ENCODE data around the gene TMEM30A. TPM values are rescaled to one million over a fixed set of nuclear protein-coding genes. Genes with fewer than 3 reads are reported as not detected.
A peak's percentile ranks its signal among the peaks of the same experiment; 100 is the strongest.

Gene TMEM30A
- total RNA-seq, 1 donor: 126 TPM

GRCh38 chr6:75234126-75234865, 50.3 kb downstream of the TMEM30A start:
- H3K27ac ChIP-seq (ENCODE audit: low read depth, low read length): no peak overlapping the region
- no peak for TF ChIP-seq CTCF (IDR thresholded peaks at IDR 0.05; ENCODE audit: extremely low read depth, low read depth, low read length)
- no peak overlapping the region for H3K4me2 ChIP-seq (ENCODE audit: insufficient read depth, low read length)
- no peaks in the 10 kb centered on the region for H4K20me1 ChIP-seq (ENCODE audit: insufficient read depth, low read length)
- H3K4me1 ChIP-seq (ENCODE audit: insufficient read depth, low read length): no peaks in the 10 kb centered on the region
- peaks cover 28% of the 10 kb centered on the region for H3K36me3 ChIP-seq (ENCODE audit: insufficient read depth, low read length)
- H3K27me3 ChIP-seq (ENCODE audit: insufficient read depth, low read length): no peaks in the 10 kb centered on the region
- peaks cover 4% of the 10 kb centered on the region for H3K79me2 ChIP-seq (ENCODE audit: insufficient read depth, low read length)
- DNase-seq (ENCODE audit: insufficient read length, low spot score, missing footprints): no peak
- H3K4me3 ChIP-seq (ENCODE audit: insufficient read depth, low read length): no peak overlapping the region
- H3K9me3 ChIP-seq (ENCODE audit: low read depth, low read length): no peaks in the 10 kb centered on the region
- H2AFZ ChIP-seq (ENCODE audit: low read length): no peak overlapping the region

GRCh38 chr6:75233092-75233615, 51.4 kb downstream of the TMEM30A start:
- Histone ChIP-seq H3K4me2 (ENCODE audit: insufficient read depth, low read length) (no peak overlapping the region), H3K27me3 (ENCODE audit: insufficient read depth, low read length) (no peaks in the 10 kb centered on the region), H4K20me1 (ENCODE audit: insufficient read depth, low read length) (no peaks in the 10 kb centered on the region), H3K4me3 (ENCODE audit: insufficient read depth, low read length) (no peak overlapping the region), H3K79me2 (ENCODE audit: insufficient read depth, low read length) (no peaks in the 10 kb centered on the region), H2AFZ (ENCODE audit: low read length) (no peak overlapping the region), H3K36me3 (ENCODE audit: insufficient read depth, low read length) (peaks cover 19% of the 10 kb centered on the region), H3K4me1 (ENCODE audit: insufficient read depth, low read length) (no peaks in the 10 kb centered on the region), H3K9me3 (ENCODE audit: low read depth, low read length) (no peaks in the 10 kb centered on the region), H3K27ac (ENCODE audit: low read depth, low read length) (no peak overlapping the region)
- no peak for TF ChIP-seq CTCF (IDR thresholded peaks at IDR 0.05; ENCODE audit: extremely low read depth, low read depth, low read length)
- no peak for DNase-seq (ENCODE audit: insufficient read length, low spot score, missing footprints)

GRCh38 chr6:75230484-75231325, 53.9 kb downstream of the TMEM30A start:
- DNase-seq (ENCODE audit: insufficient read length, low spot score, missing footprints): peak; percentile 84
- no peaks in the 10 kb centered on the region for H3K9me3 ChIP-seq (ENCODE audit: low read depth, low read length)
- H3K4me3 ChIP-seq (ENCODE audit: insufficient read depth, low read length): no peak overlapping the region
- no peak overlapping the region for H3K27ac ChIP-seq (ENCODE audit: low read depth, low read length)
- no peaks in the 10 kb centered on the region for H3K27me3 ChIP-seq (ENCODE audit: insufficient read depth, low read length)
- H4K20me1 ChIP-seq (ENCODE audit: insufficient read depth, low read length): no peaks in the 10 kb centered on the region
- H3K4me2 ChIP-seq (ENCODE audit: insufficient read depth, low read length): peak overlapping the region; percentile 46
- no peaks in the 10 kb centered on the region for H3K79me2 ChIP-seq (ENCODE audit: insufficient read depth, low read length)
- no peak overlapping the region for H2AFZ ChIP-seq (ENCODE audit: low read length)
- TF ChIP-seq CTCF (IDR thresholded peaks at IDR 0.05; ENCODE audit: extremely low read depth, low read depth, low read length): peak; percentile 88
- H3K36me3 ChIP-seq (ENCODE audit: insufficient read depth, low read length): no peaks in the 10 kb centered on the region
- H3K4me1 ChIP-seq (ENCODE audit: insufficient read depth, low read length): no peaks in the 10 kb centered on the region

Measured in osteoblast (primary cell).